ENCODE data around the gene SWI5. TPM values are rescaled to one million over a fixed set of nuclear protein-coding genes. Genes with fewer than 3 reads are reported as not detected.

SWI5 gene
- total RNA-seq, 1 experiment from 2014 or later: 42.3 TPM

GRCh38 chr9:128323791-128324190, 47.7 kb downstream of the SWI5 start:
- H3K4me3 ChIP-seq: peak overlapping the region; percentile 84
- H3K27me3 ChIP-seq: no peaks in the 10 kb centered on the region
- H3K9me3 ChIP-seq: no peaks in the 10 kb centered on the region
- no peak for DNase-seq
- H3K36me3 ChIP-seq: peaks cover 35% of the 10 kb centered on the region

- DNase-seq: no peak
- H3K4me3 ChIP-seq: peak overlapping the region; percentile 84
- no peaks in the 10 kb centered on the region for H3K9me3 ChIP-seq
- no peaks in the 10 kb centered on the region for H3K27me3 ChIP-seq
- peaks cover 35% of the 10 kb centered on the region for H3K36me3 ChIP-seq
These were observed 48.3 kb downstream of the SWI5 start for GRCh38 chr9:128324401-128324800.

- H3K9me3 ChIP-seq: no peaks in the 10 kb centered on the region
- no peaks in the 10 kb centered on the region for H3K27me3 ChIP-seq
- H3K36me3 ChIP-seq: peaks cover 33% of the 10 kb centered on the region
- DNase-seq: no peak
- H3K4me3 ChIP-seq: no peak overlapping the region
These were observed 49.6 kb downstream of the SWI5 start for GRCh38 chr9:128325629-128326028.

GRCh38 chr9:128333451-128333869, 57.4 kb downstream of the SWI5 start:
- Histone ChIP-seq H3K4me3 (no peak overlapping the region), H3K27me3 (no peaks in the 10 kb centered on the region), H3K36me3 (peaks cover 3% of the 10 kb centered on the region; the same call in 1 of the 2 replicates), H3K9me3 (no peaks in the 10 kb centered on the region)
- no peak for DNase-seq

GRCh38 chr9:128335161-128335560, 59.1 kb downstream of the SWI5 start:
- DNase-seq: no peak
- H3K4me3 ChIP-seq: no peak overlapping the region
- no peaks in the 10 kb centered on the region for H3K27me3 ChIP-seq
- H3K36me3 ChIP-seq: peaks cover 3% of the 10 kb centered on the region; the same call in 1 of the 2 replicates
- H3K9me3 ChIP-seq: no peaks in the 10 kb centered on the region

- no peak overlapping the region for H3K4me3 ChIP-seq
- no peak for DNase-seq
- no peaks in the 10 kb centered on the region for H3K9me3 ChIP-seq
- peaks cover 3% of the 10 kb centered on the region; the same call in 1 of the 2 replicates for H3K36me3 ChIP-seq
- H3K27me3 ChIP-seq: no peaks in the 10 kb centered on the region
These were observed 59.8 kb downstream of the SWI5 start for GRCh38 chr9:128335914-128336313.

- Histone ChIP-seq H3K27me3 (no peaks in the 10 kb centered on the region), H3K36me3 (peaks cover 2% of the 10 kb centered on the region; the same call in 1 of the 2 replicates), H3K9me3 (no peaks in the 10 kb centered on the region), H3K4me3 (no peak overlapping the region)
- DNase-seq: no peak
These were observed 61.9 kb downstream of the SWI5 start for GRCh38 chr9:128337936-128338335.

Other genes starting within 250 kb of the SWI5 start
- gene NAIF1, start 209.0 kb upstream of the SWI5 start, total RNA-seq (2014; rRNA removed; shearing (Covaris generic); ENCODE audit: low replicate concordance): 6.4 and 10.7 TPM in 2 replicates
- gene SLC25A25, start 208.0 kb upstream of the SWI5 start, total RNA-seq (2014; rRNA removed; shearing (Covaris generic); ENCODE audit: low replicate concordance): 7.4 and 8.7 TPM in 2 replicates
- gene PTGES2, start 148.5 kb upstream of the SWI5 start, total RNA-seq (2014; rRNA removed; shearing (Covaris generic); ENCODE audit: low replicate concordance): 114 and 120 TPM in 2 replicates
- gene LCN2, start 126.8 kb upstream of the SWI5 start, total RNA-seq (2014; rRNA removed; shearing (Covaris generic); ENCODE audit: low replicate concordance): not detected in 2 replicates
- 37.3 and 57.0 TPM in 2 replicates for gene BBLN, start 116.0 kb upstream of the SWI5 start, total RNA-seq (2014; rRNA removed; shearing (Covaris generic); ENCODE audit: low replicate concordance)
- 5.4 and 12.2 TPM in 2 replicates for gene CIZ1, start 84.7 kb upstream of the SWI5 start, total RNA-seq (2014; rRNA removed; shearing (Covaris generic); ENCODE audit: low replicate concordance)
- gene DNM1, start 72.9 kb upstream of the SWI5 start, total RNA-seq (2014; rRNA removed; shearing (Covaris generic); ENCODE audit: low replicate concordance): 0.20 and 0.30 TPM in 2 replicates
- gene GOLGA2, start 269 bp upstream of the SWI5 start, total RNA-seq (2014; rRNA removed; shearing (Covaris generic); ENCODE audit: low replicate concordance): 51.0 and 70.3 TPM in 2 replicates
- gene TRUB2, start 46.2 kb downstream of the SWI5 start, total RNA-seq (2014; rRNA removed; shearing (Covaris generic); ENCODE audit: low replicate concordance): 12.3 and 26.9 TPM in 2 replicates
- gene COQ4, start 46.6 kb downstream of the SWI5 start, total RNA-seq (2014; rRNA removed; shearing (Covaris generic); ENCODE audit: low replicate concordance): 18.7 and 36.6 TPM in 2 replicates
- gene SLC27A4, start 64.3 kb downstream of the SWI5 start, total RNA-seq (2014; rRNA removed; shearing (Covaris generic); ENCODE audit: low replicate concordance): 10.9 and 31.1 TPM in 2 replicates
- gene URM1, start 95.1 kb downstream of the SWI5 start, total RNA-seq (2014; rRNA removed; shearing (Covaris generic); ENCODE audit: low replicate concordance): 98.8 and 101 TPM in 2 replicates
- 8.9 and 10.4 TPM in 2 replicates for gene CERCAM, start 144.6 kb downstream of the SWI5 start, total RNA-seq (2014; rRNA removed; shearing (Covaris generic); ENCODE audit: low replicate concordance)
- 28.3 and 46.9 TPM in 2 replicates for gene ODF2, start 179.7 kb downstream of the SWI5 start, total RNA-seq (2014; rRNA removed; shearing (Covaris generic); ENCODE audit: low replicate concordance)
- 58.5 and 60.3 TPM in 2 replicates for gene GLE1, start 228.4 kb downstream of the SWI5 start, total RNA-seq (2014; rRNA removed; shearing (Covaris generic); ENCODE audit: low replicate concordance)

Data from MG63 (cell line).